Heart right ventricle (tissue), 16 donors: Measurements from ENCODE around the gene TST. TPM values are rescaled to one million over a fixed set of nuclear protein-coding genes. Genes with fewer than 3 reads are reported as not detected.
"Not testable (repeated sequence)": the region's sequence is repeated elsewhere in the genome, so short reads cannot be mapped to it uniquely, and the experiment has no call there.

ENCODE experiments used
- ATAC-seq, 8 donors: fragments of 200-7000 bp; cut with Tn5 transposase; one replicate each; pipeline ENCODE4 v1.9.1; 2020; ENCODE audit warnings: mild to moderate bottlenecking in 8 of 8, moderate library complexity in 8 of 8, moderate number of reproducible peaks in 1 of 8
- DNase-seq, 2 donors: peaks; one replicate each; pipeline ENCODE4 v3.0.0-alpha.2; 2020
- H3K27ac ChIP-seq, 10 donors: fragments of 200-600 bp; sonication (generic) in 2 of 10; one replicate each; pipeline versions ENCODE4 v1.5.0 to v1.8.0; 2020 to 2022; ENCODE audit warnings: mild to moderate bottlenecking in 3 of 10
- H3K27me3 ChIP-seq, 7 donors: fragments of 200-600 bp; one replicate each; pipeline ENCODE4 v1.8.0; 2021 to 2022; ENCODE audit warnings: mild to moderate bottlenecking in 2 of 7
- H3K36me3 ChIP-seq, 9 donors: fragments of 200-600 bp; sonication (generic) in 1 of 9; one replicate each; pipeline versions ENCODE4 v1.5.0 to v1.8.0; 2020 to 2022; ENCODE audit warnings: mild to moderate bottlenecking in 2 of 9
- H3K4me1 ChIP-seq, 9 donors: fragments of 200-600 bp; sonication (generic) in 1 of 9; one replicate each; pipeline versions ENCODE4 v1.5.0 to v1.8.0; 2020 to 2022; ENCODE audit warnings: mild to moderate bottlenecking in 4 of 9
- H3K4me3 ChIP-seq, 10 donors: fragments of 200-600 bp; sonication (generic) in 2 of 10; one replicate each; pipeline versions ENCODE4 v1.5.0 to v1.8.0; 2020 to 2022; ENCODE audit warnings: mild to moderate bottlenecking in 7 of 10, moderate library complexity in 2 of 10
- H3K9me3 ChIP-seq, 11 donors: fragments of 200-600 bp in 10 of 11; sonication (generic) in 2 of 11; one replicate each; pipeline versions ENCODE4 v1.5.0 to v1.8.0; 2013 to 2022; ENCODE audit warnings: mild to moderate bottlenecking in 2 of 11, control low read depth in 1 of 11, moderate library complexity in 1 of 11
- whole genome bisulfite sequencing, 2 donors: extraction: QIAGEN DNeasy Blood & Tissue Kit; methylation state at CpG; one replicate each; pipeline ENCODE4 v1.1.7; 2013; ENCODE audit warnings: inconsistent platforms in 1 of 2; 5-methylcytosine and 5-hydroxymethylcytosine counted together
- intact Hi-C, 10 donors: fragments of 100-400 bp; cut with DNase I; formaldehyde crosslinking; loops; one replicate each; pipeline versions ENCODE4 v1.11.1 to v1.14.2; 2022
- polyA plus RNA-seq, 2 donors: library from polyadenylated mRNA; stranded (reverse); fragments of 200-250 nt; gene quantifications; one replicate each; pipeline ENCODE4 v1.2.3, GENCODE V29; 2013
- total RNA-seq, 10 donors: library from RNA; stranded (reverse); fragmentation: NEBNext Ultra II Directional in 3 of 10; extraction: Animal tissue kit (Norgen Biotek cat#: 25700) in 3 of 10; gene quantifications; one replicate each; pipeline versions ENCODE4 v1.2.1 to v1.2.4, GENCODE V29; 2021 to 2023
- TF ChIP-seq, protein P1 (sequence below), 9 donors: fragments of 200-600 bp; sonication (generic) in 2 of 9; IDR thresholded peaks; one replicate each; pipeline versions ENCODE4 v1.5.0 to v1.8.0; 2021 to 2022; ENCODE audit warnings: antibody characterized with exemption in 9 of 9, mild to moderate bottlenecking in 5 of 9, moderate library complexity in 1 of 9
- donor health status: Arrhythmogenic right ventricular cardiomyopathy.
- donor health status: ischemic (EF 13 %, LVEDD 7.1; RV severe dilation, severe dysfunction).
- donor health status: healthy with polysubstance abuse.
- donor health status: DM: no; HTN: yes; CAD: no.
- donor health status: DM: no; HTN: no; CAD: no.
- donor health status: ischemic (EF 25% LVEDD 6.9; RV normal size, moderate dysfunction).
- donor health status: ischemic (EF 25% LVEDD 5.7; RV mildly dilated, moderate dysfunction).
- donor health status: healthy.
- donor health status: DM: yes; HTN: yes; CAD: no.
- donor health status: Ischemic cardiomyopathy.
- donor health status: ischemic (EF 35%, LVEDD 5.7; RV mildly dilated, moderate dysfunction).
- donor health status: nonischemic (EF 11% LVEDD 7.7; RV severe dilation, severe dysfunction).
- donor health status: DM: yes; HTN: yes; CAD: no.
- donor health status: PGD.
- donor health status: ischemic (EF 29% LVEDD 5.4; RV normal size, mild dysfunction).
- donor health status: nonischemic (EF 23%, LVEDD 6.1; RV moderate dilation, normal function).

The TST gene
- total and polyA plus RNA-seq, 12 donors: 34.1 to 87.4 (median 50.6) TPM

DNA sequence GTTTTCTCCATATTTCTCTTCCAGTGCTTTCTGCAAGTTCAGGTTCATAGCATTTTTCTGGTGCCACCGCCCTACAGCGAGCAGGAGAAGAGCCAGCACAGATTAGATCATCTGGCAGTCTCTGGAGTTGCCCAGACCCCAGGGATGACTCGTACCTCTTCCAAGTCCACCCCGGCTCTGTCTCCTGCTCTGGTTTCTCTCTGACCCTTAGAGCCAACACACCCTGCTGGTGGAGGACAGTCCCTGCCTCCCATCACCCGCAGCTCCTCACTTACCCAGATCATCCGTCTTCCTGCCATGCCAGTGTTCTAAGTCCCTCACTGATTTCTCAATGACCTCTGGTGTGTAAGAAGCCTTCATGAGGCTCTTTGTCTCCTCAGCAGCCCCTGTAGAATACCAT is 28.0 kb downstream of the TST start:
- DNase-seq (no peak), ATAC-seq (no peak)
- no peak overlapping the region for H3K4me3 ChIP-seq
- intact Hi-C loops: no loop called here
- H3K36me3 ChIP-seq: no peaks in the 10 kb centered on the region
- WGBS, 2 donors: 56 to 59% methylated on average over 6 of the region's 6 CpGs
- H3K4me1 ChIP-seq: no peaks in the 10 kb centered on the region
- peaks cover 0 to 8% (median 4%) of the 10 kb centered on the region in 11 donors for H3K9me3 ChIP-seq
- H3K27ac ChIP-seq: no peak overlapping the region
- H3K27me3 ChIP-seq: peaks cover 0 to 51% (median 36%) of the 10 kb centered on the region in 7 donors
- TF ChIP-seq, protein P1, sequence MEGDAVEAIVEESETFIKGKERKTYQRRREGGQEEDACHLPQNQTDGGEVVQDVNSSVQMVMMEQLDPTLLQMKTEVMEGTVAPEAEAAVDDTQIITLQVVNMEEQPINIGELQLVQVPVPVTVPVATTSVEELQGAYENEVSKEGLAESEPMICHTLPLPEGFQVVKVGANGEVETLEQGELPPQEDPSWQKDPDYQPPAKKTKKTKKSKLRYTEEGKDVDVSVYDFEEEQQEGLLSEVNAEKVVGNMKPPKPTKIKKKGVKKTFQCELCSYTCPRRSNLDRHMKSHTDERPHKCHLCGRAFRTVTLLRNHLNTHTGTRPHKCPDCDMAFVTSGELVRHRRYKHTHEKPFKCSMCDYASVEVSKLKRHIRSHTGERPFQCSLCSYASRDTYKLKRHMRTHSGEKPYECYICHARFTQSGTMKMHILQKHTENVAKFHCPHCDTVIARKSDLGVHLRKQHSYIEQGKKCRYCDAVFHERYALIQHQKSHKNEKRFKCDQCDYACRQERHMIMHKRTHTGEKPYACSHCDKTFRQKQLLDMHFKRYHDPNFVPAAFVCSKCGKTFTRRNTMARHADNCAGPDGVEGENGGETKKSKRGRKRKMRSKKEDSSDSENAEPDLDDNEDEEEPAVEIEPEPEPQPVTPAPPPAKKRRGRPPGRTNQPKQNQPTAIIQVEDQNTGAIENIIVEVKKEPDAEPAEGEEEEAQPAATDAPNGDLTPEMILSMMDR (IDR thresholded peaks at IDR 0.05): no peak

DNA sequence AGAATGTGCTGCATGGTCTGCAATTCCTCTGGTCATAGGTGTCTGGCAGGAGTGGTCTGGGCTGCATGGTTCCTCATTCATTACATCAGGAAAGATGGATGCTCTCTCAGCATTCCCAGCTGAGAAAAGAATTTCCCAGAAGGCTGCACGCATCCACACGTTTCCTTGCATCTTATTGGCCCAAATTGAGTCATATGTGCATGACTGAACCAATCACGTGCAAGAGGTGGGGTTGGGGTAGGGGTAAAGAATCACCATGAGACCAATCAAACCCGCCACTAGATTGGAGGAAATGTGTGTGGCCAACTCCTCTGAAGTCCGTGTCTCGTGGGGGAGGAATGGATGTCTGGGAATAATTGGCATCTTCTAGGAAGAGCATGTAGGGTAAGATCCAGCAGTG is 28.8 kb downstream of the TST start:
- Histone ChIP-seq H3K27me3 (peaks cover 0 to 51% (median 36%) of the 10 kb centered on the region in 7 donors), H3K4me1 (no peaks in the 10 kb centered on the region), H3K27ac (no peak overlapping the region), H3K36me3 (no peaks in the 10 kb centered on the region), H3K4me3 (no peak overlapping the region), H3K9me3 (peaks cover 0 to 15% (median 11%) of the 10 kb centered on the region in 11 donors)
- TF ChIP-seq, protein P1 (IDR thresholded peaks at IDR 0.05): no peak
- DNase-seq (no peak), ATAC-seq (no peak)
- intact Hi-C loops: no loop called here
- 67 to 82% methylated on average over 6 of the region's 6 CpGs for WGBS, 2 donors

DNA sequence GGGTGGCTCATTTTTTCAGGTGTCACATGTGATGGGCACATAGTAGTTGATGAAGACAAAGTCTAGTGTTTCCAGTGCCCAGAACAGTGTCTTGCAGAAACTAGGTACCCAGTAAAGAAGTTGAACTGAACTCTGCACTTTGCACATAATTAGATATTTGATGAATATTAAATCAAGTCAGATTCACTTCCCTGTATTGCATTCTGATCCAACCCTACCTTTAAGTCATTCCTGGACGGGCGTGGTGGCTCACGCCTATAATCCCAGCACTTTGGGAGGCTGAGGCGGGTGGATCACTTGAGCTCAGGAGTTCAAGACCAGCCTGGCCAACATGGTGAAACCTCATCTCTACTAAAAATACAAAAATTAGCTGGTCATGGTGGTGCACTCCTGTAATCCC is 30.2 kb downstream of the TST start:
- peaks cover 0 to 20% (median 14%) of the 10 kb centered on the region in 11 donors for H3K9me3 ChIP-seq
- H3K27ac ChIP-seq, DNase-seq, H3K36me3 ChIP-seq, ATAC-seq, H3K4me3 ChIP-seq, H3K4me1 ChIP-seq: not testable (repeated sequence)
- peaks cover 0 to 50% (median 36%) of the 10 kb centered on the region in 7 donors for H3K27me3 ChIP-seq
- intact Hi-C loops: loop anchor here in 1 of 10 donors (10.0 kb wide), 1 partner anchor 444 kb away; no protein-coding TSS in a partner anchor
- WGBS, 2 donors: 92% methylated on average over 4 of the region's 4 CpGs

DNA sequence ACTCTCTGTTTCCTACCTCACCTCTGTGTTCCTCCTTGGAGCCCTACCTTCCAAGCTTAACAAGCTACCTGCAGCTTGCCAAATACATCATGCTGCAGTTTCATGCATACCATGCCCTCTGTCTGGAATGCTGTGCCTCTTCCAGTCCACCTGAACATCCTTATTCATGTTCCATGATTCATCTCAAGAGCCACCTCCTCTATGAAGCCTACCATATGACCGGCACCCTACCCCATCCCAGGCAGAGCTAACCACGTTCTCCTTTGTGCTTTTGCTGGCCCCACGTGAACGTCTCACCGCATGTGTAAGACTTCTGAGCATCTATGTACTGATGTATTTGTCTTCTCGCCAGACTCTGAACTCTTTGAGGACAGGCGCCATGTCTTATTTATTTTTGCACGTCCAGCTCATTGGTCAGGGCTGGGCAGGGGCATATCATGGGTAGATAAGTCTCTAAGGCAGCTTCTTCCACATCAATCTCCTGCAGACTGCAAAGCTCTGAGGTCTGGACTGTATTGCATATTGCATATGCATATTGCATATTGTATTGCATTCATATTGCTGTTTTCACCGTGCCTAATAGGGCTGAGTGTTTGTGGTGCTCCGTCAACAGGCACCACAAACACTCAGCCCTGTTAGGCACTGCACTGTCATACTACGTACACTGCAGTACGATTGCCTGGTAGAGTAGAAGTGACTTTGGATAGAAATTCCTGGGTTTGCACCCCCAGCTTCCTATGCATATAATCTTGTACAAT is 31.0 kb downstream of the TST start:
- no peak for DNase-seq
- H3K4me1 ChIP-seq: no peaks in the 10 kb centered on the region
- no peak overlapping the region for H3K4me3 ChIP-seq
- H3K27ac ChIP-seq: no peak overlapping the region
- TF ChIP-seq, protein P1 (IDR thresholded peaks at IDR 0.05): no peak
- WGBS, 2 donors: 71 to 78% methylated on average over 12 of the region's 12 CpGs
- H3K36me3 ChIP-seq: no peaks in the 10 kb centered on the region
- H3K27me3 ChIP-seq: peaks cover 0 to 53% (median 41%) of the 10 kb centered on the region in 7 donors
- intact Hi-C loops: loop anchor here in 1 of 10 donors (10.0 kb wide), 1 partner anchor 443 kb away; no protein-coding TSS in a partner anchor
- ATAC-seq: no peak
- H3K9me3 ChIP-seq: peaks cover 0 to 20% (median 14%) of the 10 kb centered on the region in 11 donors
